ENCODE results near the gene SLC18B1. TPM values are rescaled to one million over a fixed set of nuclear protein-coding genes. Genes with fewer than 3 reads are reported as not detected.

The SLC18B1 gene
- total and polyA plus RNA-seq, 2 of the 13 experiments (the other 11 are each of a cell fraction or from before 2014, with no cell fraction given) = 11.4 to 13.8 TPM

DNA sequence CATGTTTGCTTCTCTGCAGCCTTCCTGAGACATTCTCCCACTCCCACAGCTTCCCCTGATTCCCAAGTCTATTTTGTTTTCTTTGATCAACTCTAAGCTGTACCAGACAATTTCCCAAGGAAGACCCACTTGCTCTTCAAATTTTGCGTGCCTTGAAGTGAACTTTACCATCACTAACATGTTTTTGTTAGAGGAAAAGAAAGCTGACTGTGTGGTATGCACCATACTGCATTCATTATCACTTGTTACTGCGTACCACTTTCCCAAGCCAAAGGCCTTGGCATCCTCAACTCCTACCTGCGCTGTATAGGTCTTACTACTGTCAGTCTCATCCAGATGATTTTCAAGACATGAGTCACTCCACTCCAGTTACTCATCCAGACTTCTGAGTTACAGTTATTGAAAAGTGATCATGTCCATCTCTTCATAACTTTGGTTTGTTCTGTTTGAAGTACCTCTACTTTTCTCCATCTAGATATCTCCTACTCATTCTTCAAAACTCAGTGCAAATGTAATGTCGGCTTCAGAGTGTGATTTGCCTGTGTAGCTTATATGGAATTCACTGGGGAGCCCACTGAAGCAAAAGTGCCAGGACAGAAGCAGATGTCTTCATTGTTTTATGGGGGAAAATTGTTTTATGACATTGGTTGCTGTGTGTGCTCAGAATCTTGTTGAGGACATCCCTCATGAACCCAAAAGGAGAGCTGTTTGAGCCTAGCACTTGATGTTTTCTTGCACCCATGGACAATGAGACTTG, 21.1 kb upstream of the SLC18B1 start (continued):
- TF ChIP-seq, protein P1, sequence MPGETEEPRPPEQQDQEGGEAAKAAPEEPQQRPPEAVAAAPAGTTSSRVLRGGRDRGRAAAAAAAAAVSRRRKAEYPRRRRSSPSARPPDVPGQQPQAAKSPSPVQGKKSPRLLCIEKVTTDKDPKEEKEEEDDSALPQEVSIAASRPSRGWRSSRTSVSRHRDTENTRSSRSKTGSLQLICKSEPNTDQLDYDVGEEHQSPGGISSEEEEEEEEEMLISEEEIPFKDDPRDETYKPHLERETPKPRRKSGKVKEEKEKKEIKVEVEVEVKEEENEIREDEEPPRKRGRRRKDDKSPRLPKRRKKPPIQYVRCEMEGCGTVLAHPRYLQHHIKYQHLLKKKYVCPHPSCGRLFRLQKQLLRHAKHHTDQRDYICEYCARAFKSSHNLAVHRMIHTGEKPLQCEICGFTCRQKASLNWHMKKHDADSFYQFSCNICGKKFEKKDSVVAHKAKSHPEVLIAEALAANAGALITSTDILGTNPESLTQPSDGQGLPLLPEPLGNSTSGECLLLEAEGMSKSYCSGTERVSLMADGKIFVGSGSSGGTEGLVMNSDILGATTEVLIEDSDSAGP (CRISPR knock-in tag; IDR thresholded peaks at IDR 0.05; ENCODE audit: borderline replicate concordance) = no peak
- TF ChIP-seq, protein P2, sequence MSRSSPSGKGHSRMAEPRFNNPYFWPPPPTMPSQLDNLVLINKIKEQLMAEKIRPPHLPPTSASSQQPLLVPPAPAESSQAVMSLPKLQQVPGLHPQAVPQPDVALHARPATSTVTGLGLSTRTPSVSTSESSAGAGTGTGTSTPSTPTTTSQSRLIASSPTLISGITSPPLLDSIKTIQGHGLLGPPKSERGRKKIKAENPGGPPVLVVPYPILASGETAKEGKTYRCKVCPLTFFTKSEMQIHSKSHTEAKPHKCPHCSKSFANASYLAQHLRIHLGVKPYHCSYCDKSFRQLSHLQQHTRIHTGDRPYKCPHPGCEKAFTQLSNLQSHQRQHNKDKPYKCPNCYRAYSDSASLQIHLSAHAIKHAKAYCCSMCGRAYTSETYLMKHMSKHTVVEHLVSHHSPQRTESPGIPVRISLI (CRISPR knock-in tag; IDR thresholded peaks at IDR 0.05; ENCODE audit: borderline replicate concordance) = no peak
- TF ChIP-seq ZNF549 (CRISPR knock-in tag; IDR thresholded peaks at IDR 0.05) = no peak
- no peak for TF ChIP-seq TBL1XR1 (IDR thresholded peaks at IDR 0.05; ENCODE audit: borderline replicate concordance, low read length, partially characterized antibody)
- TF ChIP-seq MTF2 (CRISPR knock-in tag; IDR thresholded peaks at IDR 0.05; ENCODE audit: borderline replicate concordance) = no peak
- TF ChIP-seq SMAD3 (CRISPR knock-in tag; IDR thresholded peaks at IDR 0.05) = 0 out of 2 replicates have a peak, but pooled peaks have one; percentile 14
- no peak; the same call in none of the 2 replicates for TF ChIP-seq POLR2AphosphoS2 (IDR thresholded peaks at IDR 0.05; ENCODE audit: low read depth, low read length)
- TF ChIP-seq, protein P3, sequence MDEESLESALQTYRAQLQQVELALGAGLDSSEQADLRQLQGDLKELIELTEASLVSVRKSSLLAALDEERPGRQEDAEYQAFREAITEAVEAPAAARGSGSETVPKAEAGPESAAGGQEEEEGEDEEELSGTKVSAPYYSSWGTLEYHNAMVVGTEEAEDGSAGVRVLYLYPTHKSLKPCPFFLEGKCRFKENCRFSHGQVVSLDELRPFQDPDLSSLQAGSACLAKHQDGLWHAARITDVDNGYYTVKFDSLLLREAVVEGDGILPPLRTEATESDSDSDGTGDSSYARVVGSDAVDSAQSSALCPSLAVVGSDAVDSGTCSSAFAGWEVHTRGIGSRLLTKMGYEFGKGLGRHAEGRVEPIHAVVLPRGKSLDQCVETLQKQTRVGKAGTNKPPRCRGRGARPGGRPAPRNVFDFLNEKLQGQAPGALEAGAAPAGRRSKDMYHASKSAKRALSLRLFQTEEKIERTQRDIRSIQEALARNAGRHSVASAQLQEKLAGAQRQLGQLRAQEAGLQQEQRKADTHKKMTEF (CRISPR knock-in tag; IDR thresholded peaks at IDR 0.05) = 0 out of 2 replicates have a peak, but pooled peaks have one; percentile 12
- TF ChIP-seq ZNF547 (CRISPR knock-in tag; IDR thresholded peaks at IDR 0.05) = no peak
- TF ChIP-seq SMAD1 (CRISPR knock-in tag; IDR thresholded peaks at IDR 0.05; ENCODE audit: borderline replicate concordance, low read depth) = no peak
- TF ChIP-seq ZFP36L1 (CRISPR knock-in tag; IDR thresholded peaks at IDR 0.05) = no peak
- no peak for TF ChIP-seq MTA1 (CRISPR knock-in tag; IDR thresholded peaks at IDR 0.05; ENCODE audit: borderline replicate concordance)
- no peak for TF ChIP-seq CENPT (CRISPR knock-in tag; IDR thresholded peaks at IDR 0.05; ENCODE audit: low read depth)
- TF ChIP-seq GFI1 (CRISPR knock-in tag; IDR thresholded peaks at IDR 0.05; ENCODE audit: borderline replicate concordance) = no peak
- no peak for TF ChIP-seq GZF1 (CRISPR knock-in tag; IDR thresholded peaks at IDR 0.05)
- no peak for TF ChIP-seq ZNF782 (CRISPR knock-in tag; IDR thresholded peaks at IDR 0.05; ENCODE audit: borderline replicate concordance)
- peak; percentile 29; the same call in 1 of the 2 replicates for TF ChIP-seq TARDBP (CRISPR knock-in tag; IDR thresholded peaks at IDR 0.05)

Measured in HepG2 (cell line).